Measurements from ENCODE around the gene PRKAG2.
"Not testable (repeated sequence)": the region's sequence is repeated elsewhere in the genome, so short reads cannot be mapped to it uniquely, and the experiment has no call there.

Gene PRKAG2

DNA sequence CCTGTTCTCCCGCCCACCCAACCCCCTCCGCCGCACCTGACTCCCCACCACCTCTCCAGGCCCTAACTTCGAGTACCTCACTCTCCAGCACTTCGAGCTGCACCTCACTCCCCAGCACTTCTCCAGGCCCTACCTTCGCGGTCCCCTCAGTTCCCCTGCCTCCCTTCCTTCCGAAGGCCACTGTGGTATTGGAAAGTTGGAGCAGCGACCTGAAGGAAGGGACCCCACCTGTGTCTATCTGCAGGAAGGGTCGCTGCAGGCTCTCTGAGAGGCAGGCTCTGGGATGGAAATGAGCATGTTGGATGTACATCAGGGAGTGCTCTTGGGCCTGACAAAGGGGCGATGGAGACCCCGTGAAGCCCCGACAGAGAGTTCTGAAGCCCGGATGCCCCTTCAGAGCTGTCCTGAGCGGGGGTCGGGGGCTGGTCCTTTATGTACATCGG is 122.2 kb downstream of the PRKAG2 start:
- no peak for DNase-seq (ENCODE audit: low read depth in 2 of 2)
- TF ChIP-seq, protein P1, sequence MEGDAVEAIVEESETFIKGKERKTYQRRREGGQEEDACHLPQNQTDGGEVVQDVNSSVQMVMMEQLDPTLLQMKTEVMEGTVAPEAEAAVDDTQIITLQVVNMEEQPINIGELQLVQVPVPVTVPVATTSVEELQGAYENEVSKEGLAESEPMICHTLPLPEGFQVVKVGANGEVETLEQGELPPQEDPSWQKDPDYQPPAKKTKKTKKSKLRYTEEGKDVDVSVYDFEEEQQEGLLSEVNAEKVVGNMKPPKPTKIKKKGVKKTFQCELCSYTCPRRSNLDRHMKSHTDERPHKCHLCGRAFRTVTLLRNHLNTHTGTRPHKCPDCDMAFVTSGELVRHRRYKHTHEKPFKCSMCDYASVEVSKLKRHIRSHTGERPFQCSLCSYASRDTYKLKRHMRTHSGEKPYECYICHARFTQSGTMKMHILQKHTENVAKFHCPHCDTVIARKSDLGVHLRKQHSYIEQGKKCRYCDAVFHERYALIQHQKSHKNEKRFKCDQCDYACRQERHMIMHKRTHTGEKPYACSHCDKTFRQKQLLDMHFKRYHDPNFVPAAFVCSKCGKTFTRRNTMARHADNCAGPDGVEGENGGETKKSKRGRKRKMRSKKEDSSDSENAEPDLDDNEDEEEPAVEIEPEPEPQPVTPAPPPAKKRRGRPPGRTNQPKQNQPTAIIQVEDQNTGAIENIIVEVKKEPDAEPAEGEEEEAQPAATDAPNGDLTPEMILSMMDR (IDR thresholded peaks at IDR 0.05; ENCODE audit: low read depth, low read length): no peak

GRCh38 chr7:151754142-151754590 is 122.7 kb downstream of the PRKAG2 start:
- TF ChIP-seq, protein P1 (IDR thresholded peaks at IDR 0.05; ENCODE audit: low read depth, low read length): peak; percentile 98
- DNase-seq (ENCODE audit: low read depth in 2 of 2): peak; percentile 99
- no peak overlapping the region for H3K4me3 ChIP-seq (replicated peaks in 1 of 2; ENCODE audit: low read depth in 2 of 2, low read length in 2 of 2)

More for the DNA sequence above, 122.2 kb downstream of the PRKAG2 start:
- H3K4me3 ChIP-seq (replicated peaks in 1 of 2; ENCODE audit: low read depth in 2 of 2, low read length in 2 of 2): no peak overlapping the region

DNA sequence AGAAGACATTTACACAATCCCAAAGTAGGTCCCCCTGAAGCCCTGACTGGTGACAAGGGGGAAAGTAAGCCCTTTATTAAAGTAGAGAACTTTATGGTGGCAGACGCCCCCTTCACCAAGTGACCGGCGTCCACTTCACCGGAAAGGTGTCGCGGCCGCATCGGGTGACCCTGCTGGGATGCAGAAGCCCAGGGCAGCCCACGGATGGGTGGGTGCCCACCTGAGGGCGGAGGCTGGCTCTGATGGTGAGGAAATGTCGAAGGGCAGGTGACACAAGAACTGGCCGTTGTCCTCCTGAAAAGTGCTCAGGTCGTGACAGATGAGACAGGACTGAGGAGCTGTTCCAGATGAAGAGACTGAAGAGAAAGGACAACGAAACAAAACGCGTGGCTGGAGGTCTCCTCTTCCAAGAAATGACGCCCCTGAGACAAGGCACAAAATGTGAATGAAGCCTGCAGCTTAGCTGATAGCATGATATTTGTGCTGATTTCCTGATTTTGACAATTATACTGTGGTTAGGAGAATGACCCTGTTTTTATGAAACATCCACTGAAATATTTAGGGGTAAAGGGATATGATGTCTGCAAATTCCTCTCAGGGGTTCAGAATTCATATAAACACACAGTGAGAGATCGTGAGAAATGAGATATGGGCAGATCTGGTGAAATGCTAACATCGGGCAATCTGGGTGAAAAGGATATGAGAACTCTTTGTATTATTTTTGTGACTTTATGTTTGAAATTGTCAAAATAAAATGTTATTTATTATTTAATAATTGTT is 123.9 kb downstream of the PRKAG2 start:
- DNase-seq (ENCODE audit: low read depth in 2 of 2): peak; percentile 17

DNA sequence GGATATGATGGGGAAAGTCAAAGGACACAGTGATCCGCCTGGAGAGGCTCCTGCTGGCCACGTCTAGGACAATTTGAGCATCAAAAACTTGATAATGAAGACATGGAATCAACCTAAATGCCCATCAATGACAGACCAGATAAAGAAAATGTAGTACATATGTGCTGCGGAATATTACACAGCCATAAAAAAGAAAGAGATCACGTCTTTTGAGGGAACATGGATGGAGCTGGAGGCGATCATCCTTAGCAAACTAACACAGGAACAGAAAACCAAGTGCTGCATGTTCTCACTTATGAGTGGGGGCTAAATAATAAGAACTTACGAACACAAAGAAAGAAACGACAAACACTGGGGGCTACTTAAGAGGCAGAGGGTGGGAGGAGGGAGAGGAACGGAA is 124.9 kb downstream of the PRKAG2 start:
- TF ChIP-seq, protein P1 (IDR thresholded peaks at IDR 0.05; ENCODE audit: low read depth, low read length): no peak
- H3K4me3 ChIP-seq (replicated peaks in 1 of 2; ENCODE audit: low read depth in 2 of 2, low read length in 2 of 2): no peak overlapping the region
- no peak for DNase-seq (ENCODE audit: low read depth in 2 of 2)

More for the DNA sequence above, 123.9 kb downstream of the PRKAG2 start:
- TF ChIP-seq, protein P1 (IDR thresholded peaks at IDR 0.05; ENCODE audit: low read depth, low read length): no peak
- no peak overlapping the region for H3K4me3 ChIP-seq (replicated peaks in 1 of 2; ENCODE audit: low read depth in 2 of 2, low read length in 2 of 2)

- DNase-seq (ENCODE audit: low read depth in 2 of 2): no peak
- TF ChIP-seq, protein P1 (IDR thresholded peaks at IDR 0.05; ENCODE audit: low read depth, low read length): no peak
- no peak overlapping the region for H3K4me3 ChIP-seq (replicated peaks in 1 of 2; ENCODE audit: low read depth in 2 of 2, low read length in 2 of 2)
These were observed 128.2 kb downstream of the PRKAG2 start for GRCh38 chr7:151748733-151749132.

GRCh38 chr7:151748021-151748420 is 128.9 kb downstream of the PRKAG2 start:
- DNase-seq (ENCODE audit: low read depth in 2 of 2); H3K4me3 ChIP-seq (replicated peaks in 1 of 2; ENCODE audit: low read depth in 2 of 2, low read length in 2 of 2): not testable (repeated sequence)

- H3K4me3 ChIP-seq (replicated peaks in 1 of 2; ENCODE audit: low read depth in 2 of 2, low read length in 2 of 2): no peak overlapping the region
- TF ChIP-seq, protein P1 (IDR thresholded peaks at IDR 0.05; ENCODE audit: low read depth, low read length): no peak
- no peak for DNase-seq (ENCODE audit: low read depth in 2 of 2)
These were observed 131.2 kb downstream of the PRKAG2 start for GRCh38 chr7:151745706-151746105.
